Fibroblast of peridontal ligament (primary cell): ENCODE results near the gene CDK6.
"Not testable (repeated sequence)": the region's sequence is repeated elsewhere in the genome, so short reads cannot be mapped to it uniquely, and the experiment has no call there.

Source experiments
- DNase-seq: peaks from one replicate; pipeline ENCODE4 v3.0.0-alpha.2; 2010; ENCODE audit errors: extremely low read depth

The CDK6 gene

DNA sequence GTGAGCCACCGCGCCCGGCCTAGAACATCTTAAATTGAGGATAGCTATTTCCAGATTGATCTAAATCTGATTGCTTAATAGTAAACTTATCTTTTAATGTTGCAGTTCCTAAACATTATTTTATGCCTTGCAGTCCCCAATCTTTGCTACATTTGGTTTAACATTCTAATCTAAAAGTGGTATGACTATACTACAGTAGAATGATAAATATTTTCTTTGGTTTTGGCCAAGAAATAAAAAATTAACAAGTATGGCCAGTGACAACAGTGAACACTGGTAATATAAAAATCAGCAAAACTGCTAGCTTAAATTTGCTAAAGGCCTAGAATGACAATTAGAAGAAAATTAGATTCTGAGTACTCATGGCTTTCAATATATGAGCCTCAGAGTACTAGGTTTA lies 73.5 kb downstream of the CDK6 start:
- DNase-seq: no peak

- DNase-seq: peak; percentile 52
These were observed 74.8 kb downstream of the CDK6 start for GRCh38 chr7:92761391-92762097.

DNA sequence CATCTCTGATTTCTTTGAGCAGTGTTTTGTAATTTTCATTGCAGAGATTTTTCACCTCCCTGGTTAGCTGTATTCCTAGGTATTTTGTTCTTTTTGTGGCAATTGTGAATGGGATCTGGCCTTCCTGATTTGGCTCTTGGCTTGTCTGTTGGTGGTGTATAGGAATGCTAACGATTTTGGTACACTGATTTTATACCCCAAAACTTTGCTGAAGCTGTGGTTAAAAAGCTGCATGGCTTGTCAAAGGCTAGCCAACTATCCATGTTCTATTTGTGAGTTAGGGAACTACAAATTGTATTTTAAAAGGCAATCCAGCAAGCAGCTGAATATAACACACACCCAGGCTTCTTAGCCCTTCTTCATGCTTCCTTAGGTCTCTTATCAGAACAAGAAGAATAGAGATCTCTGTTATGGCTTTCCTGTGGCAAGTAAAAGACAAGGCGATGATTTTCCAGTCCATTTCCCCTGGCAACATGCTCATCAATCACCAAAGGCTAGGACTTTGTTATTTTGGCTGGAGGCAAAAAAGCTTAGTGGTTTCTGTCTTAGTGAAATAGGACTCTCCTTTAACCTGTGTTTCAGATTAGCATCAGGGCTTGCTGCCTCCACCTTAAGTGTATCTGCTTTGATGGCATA lies 77.5 kb downstream of the CDK6 start:
- DNase-seq: peak; percentile 51

- not testable (repeated sequence) for DNase-seq
These were observed 79.0 kb downstream of the CDK6 start for GRCh38 chr7:92757311-92757910.

DNA sequence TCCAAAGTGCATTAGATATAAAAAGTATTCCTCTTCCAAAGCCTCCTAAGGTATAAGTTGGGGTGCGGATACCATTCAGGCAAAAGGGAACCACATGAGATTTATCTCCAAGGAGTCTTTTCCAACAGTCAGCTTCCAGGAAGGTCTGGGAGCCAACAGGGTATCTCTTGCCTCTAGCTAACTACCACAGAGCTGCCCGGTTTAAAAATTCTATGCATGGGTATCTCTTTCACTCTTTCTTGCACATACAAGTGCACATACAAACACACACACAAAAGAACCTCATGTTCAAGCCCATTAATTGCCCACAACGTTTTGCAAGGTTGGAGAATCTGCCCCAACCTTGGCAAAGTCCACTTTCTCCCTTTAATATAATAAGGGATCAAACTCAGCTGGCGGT lies 80.7 kb downstream of the CDK6 start:
- DNase-seq: no peak

DNA sequence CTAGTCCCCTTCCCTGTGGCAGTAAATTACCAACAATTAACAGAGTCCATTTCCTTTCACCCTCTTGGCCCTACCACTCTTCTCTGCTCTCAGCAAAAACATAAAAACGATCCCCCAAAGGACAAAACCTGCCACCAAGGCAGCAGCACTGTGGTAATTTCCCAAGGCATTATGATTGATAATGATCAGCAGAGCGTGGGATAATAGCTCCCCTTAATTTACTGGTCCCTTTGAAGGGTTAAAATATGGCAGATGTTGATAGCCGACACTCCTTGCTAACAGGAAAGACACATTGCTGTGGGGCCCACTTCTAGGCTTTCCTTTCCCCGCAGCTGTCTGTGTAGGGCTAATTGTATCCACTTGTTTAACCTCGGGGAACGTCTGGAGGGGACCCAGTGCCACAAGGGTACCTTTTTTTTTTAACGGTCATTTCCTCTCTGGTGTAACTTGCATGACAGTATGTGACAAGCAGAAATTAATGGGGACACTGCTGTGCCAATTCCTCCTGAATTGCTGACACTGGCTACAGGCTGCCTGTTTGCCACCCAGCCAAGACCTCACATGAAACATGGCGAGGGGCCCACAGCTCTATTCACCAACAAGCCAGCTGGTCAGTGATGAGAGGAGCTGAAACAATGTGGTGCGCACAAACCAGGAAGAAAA lies 81.3 kb downstream of the CDK6 start:
- no peak for DNase-seq

- DNase-seq: no peak
These were observed 82.8 kb downstream of the CDK6 start for GRCh38 chr7:92753614-92754013.

- peak; percentile 97 for DNase-seq
These were observed 84.2 kb downstream of the CDK6 start for GRCh38 chr7:92751902-92752901.

DNA sequence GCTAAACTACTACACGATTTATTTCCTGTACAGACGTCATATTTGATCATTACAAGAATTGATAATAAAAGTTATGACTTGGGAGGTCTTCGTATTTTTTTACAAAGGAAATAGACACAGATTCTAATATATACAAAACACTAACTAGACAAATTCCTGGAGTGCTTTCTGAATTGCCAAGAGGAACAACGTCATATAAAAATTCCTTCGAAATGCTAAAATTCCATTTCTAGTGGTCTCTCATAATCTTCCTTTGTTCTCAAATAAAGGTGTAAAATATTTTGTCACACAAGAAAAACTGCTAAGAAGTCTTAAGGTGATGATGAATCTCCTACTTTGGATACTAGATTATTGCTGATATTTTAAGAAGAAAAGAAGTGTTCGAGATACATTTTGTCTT lies 85.4 kb downstream of the CDK6 start:
- peak; percentile 41 for DNase-seq

GRCh38 chr7:92750447-92750839 lies 85.9 kb downstream of the CDK6 start:
- peak; percentile 48 for DNase-seq

DNA sequence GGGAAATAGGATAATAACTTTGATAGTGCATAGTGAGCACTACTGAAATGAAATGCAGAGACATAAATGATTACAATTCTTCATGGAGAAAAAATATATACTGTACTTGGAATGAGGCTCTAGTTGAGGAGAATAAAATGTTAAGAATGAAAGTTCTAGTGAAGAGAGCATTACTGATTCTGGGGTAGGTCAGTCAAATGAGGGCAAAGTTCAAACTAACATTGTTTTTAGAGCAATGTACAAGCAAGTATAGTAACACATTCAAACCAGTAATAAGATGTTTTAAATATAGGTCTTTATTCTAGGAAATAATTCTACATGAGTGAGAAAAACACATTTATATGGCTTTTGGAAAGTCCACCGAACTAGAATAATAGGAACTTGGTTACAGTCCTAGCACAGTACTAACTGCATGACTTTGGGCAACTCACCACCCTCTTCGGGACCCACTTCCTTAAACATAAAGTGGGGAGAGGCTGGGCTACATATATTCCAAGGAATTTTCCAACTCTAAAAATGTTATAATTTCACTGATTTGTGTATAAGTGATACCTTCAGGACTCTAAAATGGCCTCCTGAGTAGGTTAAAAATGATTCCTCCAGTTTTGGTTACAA lies 86.4 kb downstream of the CDK6 start:
- no peak for DNase-seq

DNA sequence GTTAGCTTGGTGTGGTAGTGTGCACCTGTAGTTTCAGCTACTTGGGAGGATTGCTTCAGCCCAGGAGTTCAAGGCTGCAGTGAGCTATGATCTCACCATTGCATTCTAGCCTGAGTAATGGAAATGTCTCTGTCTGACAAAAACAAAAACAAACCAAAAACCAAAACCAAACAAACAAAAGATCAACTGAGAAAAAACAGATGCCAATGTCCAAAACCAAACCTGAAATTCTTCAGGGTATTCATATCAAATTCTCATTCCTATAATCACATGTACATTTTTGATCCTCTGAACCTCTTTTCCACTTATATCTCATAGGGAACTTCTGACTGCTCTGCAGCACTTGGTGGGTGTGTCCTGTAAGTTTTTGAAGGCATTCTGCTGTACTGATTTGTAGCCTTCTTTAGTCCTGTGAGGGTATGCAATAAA lies 87.0 kb downstream of the CDK6 start:
- DNase-seq: peak; percentile 36

DNA sequence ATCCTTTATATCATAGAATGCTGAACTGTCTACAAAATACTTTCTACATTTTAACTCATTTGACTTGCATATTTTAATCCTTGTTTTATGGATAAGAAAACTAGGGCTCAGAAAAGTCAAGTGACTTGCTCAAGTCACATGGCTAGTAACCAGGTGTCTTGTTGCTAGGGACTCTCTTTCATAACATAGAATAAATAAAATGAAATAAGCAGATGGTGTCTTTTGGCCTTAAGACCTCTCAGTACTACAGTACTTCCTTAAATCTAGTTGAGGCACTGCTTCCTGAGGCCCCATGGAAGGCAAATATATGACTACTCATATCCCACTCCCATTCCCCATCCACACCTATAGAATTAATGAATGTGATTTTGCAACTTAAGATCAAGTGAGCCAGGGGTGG lies 87.9 kb downstream of the CDK6 start:
- DNase-seq: no peak

DNA sequence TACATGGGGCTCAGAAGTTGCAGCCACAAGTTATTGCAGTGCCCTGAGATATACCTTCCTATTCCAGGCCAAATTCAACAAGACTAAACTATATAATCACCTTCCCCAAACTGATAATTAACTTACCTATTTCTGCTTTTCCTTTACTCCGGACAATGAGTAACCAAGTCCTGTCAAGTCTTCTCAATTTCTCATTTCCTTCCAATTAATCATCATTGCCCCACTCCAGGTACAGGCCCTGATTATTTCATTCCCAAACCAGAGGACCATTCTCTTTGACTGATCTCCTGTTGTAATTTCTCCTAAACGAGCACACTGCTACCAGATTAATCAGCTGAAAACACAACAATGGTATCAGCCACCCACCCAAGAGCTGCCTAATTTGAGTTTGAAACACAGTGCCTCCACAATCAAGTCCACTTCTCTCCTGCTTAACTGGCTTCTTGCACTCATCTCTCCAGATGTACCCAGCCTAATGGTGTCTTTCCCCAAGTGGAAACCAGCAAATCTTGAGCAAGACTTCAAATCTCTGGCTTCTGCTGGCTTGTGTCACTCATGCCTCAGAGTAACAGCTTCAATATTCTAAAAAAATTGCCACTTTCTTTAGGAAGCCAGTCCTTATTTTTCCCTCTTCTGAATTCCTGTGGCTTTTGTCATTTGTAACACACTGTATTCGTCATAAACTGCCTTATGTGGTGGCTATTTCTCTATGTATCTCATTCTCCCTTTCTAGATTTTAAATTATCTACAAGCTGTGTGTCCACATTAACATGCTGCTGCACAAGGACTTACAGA lies 89.1 kb downstream of the CDK6 start:
- peak; percentile 52 for DNase-seq

GRCh38 chr7:92745241-92745640 lies 91.1 kb downstream of the CDK6 start:
- DNase-seq: no peak

DNA sequence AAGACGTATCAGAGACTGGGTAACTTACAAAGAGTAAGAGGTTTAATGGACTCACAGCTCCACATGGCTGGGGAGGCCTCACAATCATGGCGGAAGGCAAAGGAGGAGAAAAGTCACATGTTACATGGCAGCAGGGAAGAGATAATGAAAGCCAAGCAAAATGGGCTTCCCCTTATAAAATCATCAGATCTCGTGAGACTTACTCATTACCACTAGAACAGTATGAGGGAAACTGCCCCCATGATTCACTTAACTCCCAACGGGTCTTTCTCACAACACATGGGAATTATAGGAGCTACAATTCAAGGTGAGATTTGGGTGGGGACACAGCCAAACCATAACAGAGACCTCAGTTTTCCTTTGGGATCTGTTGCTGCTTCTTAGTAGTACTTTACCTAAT lies 92.2 kb downstream of the CDK6 start:
- not testable (repeated sequence) for DNase-seq

GRCh38 chr7:92742186-92742585 lies 94.2 kb downstream of the CDK6 start:
- DNase-seq: no peak

DNA sequence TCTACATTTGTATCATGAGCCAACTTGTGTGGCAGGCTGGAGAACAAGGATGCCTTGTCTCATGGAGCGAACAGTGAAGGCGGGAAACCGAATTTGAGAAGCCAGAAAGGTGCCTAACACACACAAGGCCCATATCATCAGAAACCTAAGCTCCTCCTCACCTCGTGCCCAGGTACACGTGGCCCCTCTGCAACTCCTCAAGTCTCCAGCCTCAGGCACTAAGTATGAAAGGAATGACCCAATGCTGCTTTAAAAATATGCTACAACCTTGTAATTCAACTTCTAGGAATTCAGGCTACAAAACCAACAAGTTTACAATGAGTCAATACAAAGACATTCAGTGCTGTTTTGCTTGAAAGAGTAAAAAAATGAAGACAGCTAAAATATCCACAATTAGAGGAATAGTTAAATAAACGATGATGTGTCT lies 95.7 kb downstream of the CDK6 start:
- peak; percentile 81 for DNase-seq

- no peak for DNase-seq
These were observed 96.2 kb downstream of the CDK6 start for GRCh38 chr7:92740134-92740533.

- DNase-seq: no peak
These were observed 97.3 kb downstream of the CDK6 start for GRCh38 chr7:92739091-92739490.
